ENCODE results near the gene ZNF846.

ZNF846 gene

DNA sequence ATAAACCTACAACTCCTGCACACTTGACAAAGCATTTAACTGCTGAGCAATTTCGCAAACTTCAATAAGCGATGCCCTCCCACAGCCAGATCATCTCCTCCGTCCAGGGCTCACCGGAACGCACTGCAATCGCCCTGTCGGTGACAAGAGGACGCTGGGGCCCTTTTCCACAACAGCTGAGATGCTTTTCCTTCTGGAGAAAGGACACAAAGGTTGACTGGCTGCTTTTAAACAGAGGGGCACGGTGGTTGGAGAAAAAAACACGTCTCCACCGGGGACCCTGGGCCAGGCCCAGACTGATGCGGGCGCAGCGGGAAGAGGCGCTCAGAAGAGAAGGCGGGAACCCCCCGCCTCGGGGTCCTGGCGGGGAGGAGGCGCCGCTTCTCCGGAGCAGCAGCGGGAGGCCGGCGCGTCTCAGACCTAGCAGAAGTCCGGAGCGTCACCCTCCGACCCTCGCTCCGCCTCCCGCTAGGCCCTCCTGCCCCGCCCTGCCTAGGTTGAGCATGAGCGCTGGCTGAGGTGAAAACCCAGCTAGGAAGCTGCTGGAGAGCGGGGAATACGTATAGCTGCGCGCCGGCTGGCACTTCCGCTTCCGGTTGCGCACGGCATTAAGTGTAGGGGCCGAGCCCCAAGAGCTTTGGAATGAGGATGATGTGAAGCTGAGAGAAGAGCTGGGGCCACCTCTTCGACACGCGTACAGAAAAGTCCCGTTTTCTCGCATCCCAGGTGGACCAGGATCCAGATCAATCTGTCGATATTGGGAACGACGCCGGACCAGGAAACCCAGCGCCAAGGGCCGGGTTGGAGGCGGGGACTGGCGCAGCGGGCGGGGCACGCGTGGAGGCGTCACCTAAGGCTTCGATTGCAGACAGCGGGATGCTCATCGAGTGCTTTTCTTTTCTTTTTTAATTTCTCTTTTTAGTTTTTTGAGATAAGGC is at the start of gene ZNF846:
TSS of gene ZNF846 (minus strand) at position 564 of the 938 bp plus-strand sequence. CDS start 3,788 bp downstream, outside the sequence.
- TF ChIP-seq, protein P1, sequence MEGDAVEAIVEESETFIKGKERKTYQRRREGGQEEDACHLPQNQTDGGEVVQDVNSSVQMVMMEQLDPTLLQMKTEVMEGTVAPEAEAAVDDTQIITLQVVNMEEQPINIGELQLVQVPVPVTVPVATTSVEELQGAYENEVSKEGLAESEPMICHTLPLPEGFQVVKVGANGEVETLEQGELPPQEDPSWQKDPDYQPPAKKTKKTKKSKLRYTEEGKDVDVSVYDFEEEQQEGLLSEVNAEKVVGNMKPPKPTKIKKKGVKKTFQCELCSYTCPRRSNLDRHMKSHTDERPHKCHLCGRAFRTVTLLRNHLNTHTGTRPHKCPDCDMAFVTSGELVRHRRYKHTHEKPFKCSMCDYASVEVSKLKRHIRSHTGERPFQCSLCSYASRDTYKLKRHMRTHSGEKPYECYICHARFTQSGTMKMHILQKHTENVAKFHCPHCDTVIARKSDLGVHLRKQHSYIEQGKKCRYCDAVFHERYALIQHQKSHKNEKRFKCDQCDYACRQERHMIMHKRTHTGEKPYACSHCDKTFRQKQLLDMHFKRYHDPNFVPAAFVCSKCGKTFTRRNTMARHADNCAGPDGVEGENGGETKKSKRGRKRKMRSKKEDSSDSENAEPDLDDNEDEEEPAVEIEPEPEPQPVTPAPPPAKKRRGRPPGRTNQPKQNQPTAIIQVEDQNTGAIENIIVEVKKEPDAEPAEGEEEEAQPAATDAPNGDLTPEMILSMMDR (conservative IDR thresholded peaks at IDR 0.05; ENCODE audit: low read depth, low read length): no peak
- peak within 1 kb of the TSS; percentile 71 for H3K4me3 ChIP-seq (ENCODE audit: low read depth, low read length)
- peak; percentile 97 for DNase-seq (ENCODE audit: low read depth)

DNA sequence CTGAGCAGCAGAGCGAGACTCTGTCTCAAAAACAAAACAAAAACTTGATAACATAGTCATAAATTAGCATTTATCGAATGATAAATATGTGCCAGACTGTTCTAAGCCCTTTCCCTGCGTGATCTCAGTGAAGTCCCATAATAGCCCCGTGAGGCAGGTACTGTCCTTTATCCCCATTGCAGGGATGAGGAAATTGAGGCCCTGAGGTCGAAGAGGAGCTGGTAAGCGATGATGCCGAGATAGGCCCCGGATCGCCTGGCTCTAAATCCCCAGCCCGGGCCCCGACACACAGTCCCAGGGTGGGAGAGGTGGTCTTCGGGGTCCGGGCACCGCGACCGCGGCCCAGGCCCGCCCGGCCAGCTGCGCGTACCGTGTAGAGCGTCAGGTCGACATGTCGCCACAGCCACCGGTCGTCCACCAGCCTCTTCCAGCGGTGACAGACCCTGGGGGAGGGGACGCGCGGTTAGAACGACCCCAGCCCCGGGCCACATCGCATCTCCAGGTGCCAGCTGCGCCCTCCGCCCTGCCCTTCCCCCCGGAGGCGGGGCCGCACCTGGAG is 49.7 kb upstream of the ZNF846 start:
- peak overlapping the region; percentile 99 for H3K4me3 ChIP-seq (ENCODE audit: low read depth, low read length)
- TF ChIP-seq, protein P1 (conservative IDR thresholded peaks at IDR 0.05; ENCODE audit: low read depth, low read length): no peak
- DNase-seq (ENCODE audit: low read depth): no peak

DNA sequence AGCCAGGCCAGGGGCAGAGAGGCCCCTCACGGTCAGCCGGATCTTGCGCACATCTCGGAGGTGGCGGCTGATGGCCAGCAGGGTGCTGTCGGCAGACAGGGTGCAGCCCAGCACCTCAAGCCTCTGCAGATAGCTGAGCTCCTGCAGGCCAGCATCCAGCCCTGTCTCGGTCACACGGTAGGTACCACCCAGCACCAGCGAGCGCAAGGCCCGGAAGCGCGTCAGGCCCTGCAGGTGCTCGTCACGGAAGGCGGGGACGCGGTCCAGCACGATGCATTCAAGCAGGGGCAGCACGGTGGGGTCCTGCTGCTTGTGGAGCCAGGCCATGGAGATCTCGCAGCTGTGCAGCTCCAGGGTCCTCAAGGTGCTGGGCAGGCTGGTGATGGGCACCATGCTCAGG is 42.6 kb upstream of the ZNF846 start:
- no peak overlapping the region for H3K4me3 ChIP-seq (ENCODE audit: low read depth, low read length)
- TF ChIP-seq, protein P1 (conservative IDR thresholded peaks at IDR 0.05; ENCODE audit: low read depth, low read length): no peak
- DNase-seq (ENCODE audit: low read depth): no peak

DNA sequence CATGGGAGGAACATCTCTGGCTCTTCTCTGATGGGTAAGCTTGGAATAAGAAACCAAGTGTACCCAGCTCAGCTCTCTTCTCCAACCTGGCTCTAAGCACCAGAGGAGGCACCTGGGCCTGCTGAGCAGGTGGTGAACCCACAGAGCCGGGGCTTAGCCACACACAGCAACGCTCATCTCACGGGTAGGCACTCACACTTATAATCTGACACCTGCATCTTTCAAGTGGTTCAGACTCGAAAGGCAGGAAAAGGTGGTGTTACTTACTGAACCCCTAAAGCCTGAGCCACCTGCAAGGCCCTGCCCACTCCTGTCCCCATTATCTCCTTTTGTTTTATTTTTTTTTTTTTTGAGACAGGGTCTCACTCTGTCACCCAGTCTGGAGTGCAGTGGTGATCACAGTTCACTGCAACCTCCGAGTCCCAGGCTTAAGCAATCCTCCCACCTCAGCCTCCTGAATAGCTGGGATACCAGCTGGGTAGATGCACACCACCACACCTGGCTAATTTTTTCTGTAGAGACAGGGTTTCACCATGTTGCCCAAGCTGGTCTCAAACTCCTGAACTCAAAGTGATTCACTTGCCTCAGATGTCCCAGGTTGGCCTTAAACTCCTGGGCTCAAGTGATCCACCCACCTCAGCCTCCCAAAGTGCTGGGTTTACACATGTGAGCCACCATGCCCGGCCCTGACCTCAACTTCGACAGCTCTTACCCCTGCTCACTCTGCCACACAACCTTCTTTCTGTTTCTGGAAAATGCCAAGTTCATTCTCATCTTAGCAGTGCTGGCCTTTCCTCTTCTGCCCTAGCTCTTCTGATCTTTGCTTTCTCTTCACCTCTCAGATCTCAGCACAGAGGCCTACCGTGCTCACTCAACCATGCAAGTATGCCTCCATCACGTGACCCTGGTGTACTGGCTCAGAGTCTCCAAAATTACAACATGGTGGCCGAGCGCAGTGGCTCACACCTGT is 40.6 kb upstream of the ZNF846 start:
- H3K4me3 ChIP-seq (ENCODE audit: low read depth, low read length): no peak overlapping the region
- no peak for DNase-seq (ENCODE audit: low read depth)
- TF ChIP-seq, protein P1 (conservative IDR thresholded peaks at IDR 0.05; ENCODE audit: low read depth, low read length): no peak

DNA sequence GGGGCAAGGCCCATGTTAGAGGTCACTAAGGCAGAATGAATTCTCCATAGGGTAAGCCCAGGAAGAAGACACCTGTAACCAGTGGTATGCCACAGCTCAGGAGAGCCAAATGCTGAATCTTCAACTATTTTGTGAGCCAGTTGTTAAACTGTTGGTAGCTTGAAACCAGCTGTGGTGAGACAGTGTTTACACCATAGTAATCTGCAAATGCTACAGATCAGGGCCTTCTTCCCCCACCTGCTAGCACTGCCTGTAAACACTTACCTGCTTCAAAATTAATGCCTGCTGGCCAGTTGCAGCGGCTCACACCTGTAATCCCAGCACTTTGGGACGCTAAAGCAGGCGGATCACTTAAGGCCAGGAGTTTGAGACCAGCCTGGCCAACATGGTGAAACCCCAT is 38.3 kb upstream of the ZNF846 start:
- no peak for DNase-seq (ENCODE audit: low read depth)
- TF ChIP-seq, protein P1 (conservative IDR thresholded peaks at IDR 0.05; ENCODE audit: low read depth, low read length): no peak
- H3K4me3 ChIP-seq (ENCODE audit: low read depth, low read length): no peak overlapping the region

DNA sequence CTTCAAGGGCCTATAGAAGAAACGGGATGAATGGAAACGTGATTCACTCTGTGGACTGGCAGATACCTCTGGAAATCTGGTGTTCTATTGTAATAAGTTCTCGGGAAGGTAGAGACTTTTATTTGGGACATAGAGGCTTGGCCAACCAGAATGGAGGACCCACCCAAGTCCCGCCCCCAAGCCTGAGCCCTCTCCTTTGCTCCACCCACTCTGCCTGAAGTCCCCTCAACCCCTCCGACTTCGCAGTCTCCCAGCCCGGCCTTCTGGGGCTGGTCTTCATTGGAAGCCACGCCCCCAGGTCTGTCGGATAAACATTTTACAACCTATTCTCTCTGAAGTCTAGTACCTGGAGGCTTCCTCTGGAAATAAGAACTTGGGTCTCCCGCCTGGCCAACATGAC is 33.4 kb upstream of the ZNF846 start:
- H3K4me3 ChIP-seq (ENCODE audit: low read depth, low read length): no peak overlapping the region
- TF ChIP-seq, protein P1 (conservative IDR thresholded peaks at IDR 0.05; ENCODE audit: low read depth, low read length): no peak
- DNase-seq (ENCODE audit: low read depth): no peak

All from choroid plexus epithelial cell (primary cell).